Spleen (tissue), 11 donors: ENCODE results near the gene HLA-C. TPM values are rescaled to one million over a fixed set of nuclear protein-coding genes. Genes with fewer than 3 reads are reported as not detected.

ENCODE experiments used
- DNase-seq: peaks from one replicate; pipeline ENCODE4 v3.0.0-alpha.2; 2020
- H3K27ac ChIP-seq, 8 donors: fragments of 200-600 bp; sonication (generic) in 7 of 8; 1 replicate in 4 of 8; 2 replicates in 4 of 8; pipeline versions ENCODE4 v1.5.0 to v1.8.0; 2016 to 2021; ENCODE audit warnings: inconsistent platforms in 4 of 8, mild to moderate bottlenecking in 4 of 8, moderate library complexity in 1 of 8
- H3K27me3 ChIP-seq, 7 donors: fragments of 200-600 bp; sonication (generic) in 6 of 7; replicated peaks in 1 of 7; 1 replicate in 4 of 7; 2 replicates in 3 of 7; pipeline versions ENCODE4 v1.5.0 to v1.8.0; 2016 to 2021; ENCODE audit warnings: inconsistent platforms in 3 of 7, mild to moderate bottlenecking in 1 of 7
- H3K36me3 ChIP-seq, 6 donors: fragments of 200-600 bp; sonication (generic) in 5 of 6; 1 replicate in 4 of 6; 2 replicates in 2 of 6; pipeline versions ENCODE4 v1.5.0 to v1.8.0; 2016 to 2021; ENCODE audit warnings: inconsistent platforms in 2 of 6
- H3K4me1 ChIP-seq, 6 donors: fragments of 200-600 bp; sonication (generic) in 5 of 6; 1 replicate in 3 of 6; 2 replicates in 3 of 6; pipeline versions ENCODE4 v1.5.0 to v1.8.0; 2016 to 2021; ENCODE audit warnings: inconsistent platforms in 3 of 6
- H3K4me3 ChIP-seq, 8 donors: fragments of 200-600 bp; sonication (generic) in 7 of 8; 1 replicate in 4 of 8; 2 replicates in 4 of 8; pipeline versions ENCODE4 v1.5.0 to v1.8.0; 2016 to 2021; ENCODE audit warnings: inconsistent platforms in 4 of 8, mild to moderate bottlenecking in 4 of 8, moderate library complexity in 2 of 8
- H3K9me3 ChIP-seq, 8 donors: fragments of 200-600 bp; sonication (generic) in 7 of 8; 1 replicate in 4 of 8; 2 replicates in 4 of 8; pipeline versions ENCODE4 v1.5.0 to v1.8.0; 2016 to 2021; ENCODE audit warnings: inconsistent platforms in 4 of 8
- POLR2A ChIP-seq, 3 donors: fragments of 450-650 bp; IDR thresholded peaks; one replicate each; pipeline ENCODE4 v1.5.1; 2017; ENCODE audit warnings: antibody characterized with exemption in 3 of 3, mild to moderate bottlenecking in 1 of 3
- POLR2AphosphoS5 ChIP-seq, 3 donors: sonication (generic); formaldehyde crosslinking; IDR thresholded peaks; one replicate each; pipeline ENCODE4 v1.5.1; 2017; ENCODE audit warnings: antibody characterized with exemption in 3 of 3
- WGBS, 5 donors: extraction: QIAGEN DNeasy Blood & Tissue Kit in 3 of 5; methylation state at CpG; one replicate each; pipeline versions ENCODE4 v1.1.5 to v1.1.7; 2013 to 2018; 5-methylcytosine and 5-hydroxymethylcytosine counted together
- intact Hi-C: fragments of 100-400 bp; cut with DNase I; formaldehyde crosslinking; loops from one replicate; pipeline ENCODE4 v1.15.0; 2023; ENCODE audit warnings: low total_unique reads
- polyA plus RNA-seq, 3 donors: library from polyadenylated mRNA; stranded (reverse); fragments of 200-250 nt; gene quantifications; one replicate each; pipeline ENCODE4 v1.2.1, GENCODE V29; 2013
- small RNA-seq, 4 donors: library from RNA; depleted of rRNA; stranded (forward); fragments of <200 nt; gene quantifications; one replicate each; pipeline ENCODE3, GENCODE V24; 2016
- total RNA-seq, 7 donors: library from RNA; depleted of rRNA in 3 of 7; stranded (reverse); fragments of >200 nt in 3 of 7; fragmentation: NEBNext Ultra II Directional in 4 of 7; extraction: Animal tissue kit (Norgen Biotek cat#: 25700) in 4 of 7; gene quantifications; one replicate each; pipeline versions ENCODE4 v1.1.0 to v1.2.1, GENCODE V29; 2016 to 2021
- TF ChIP-seq, protein P1 (sequence below), 11 experiments: fragments of 200-600 bp in 7 of 11; fragments of 450-650 bp in 4 of 11; sonication (generic) in 4 of 11; IDR thresholded peaks in 8 of 11; conservative IDR thresholded peaks in 3 of 11; 1 replicate in 7 of 11; 2 replicates in 4 of 11; pipeline versions ENCODE4 v1.4.0 to v1.8.0; 2016 to 2021; ENCODE audit warnings: antibody characterized with exemption in 11 of 11, inconsistent platforms in 4 of 11, mild to moderate bottlenecking in 1 of 11
- donor health status: healthy with polysubstance abuse.
- donor health status: DM: no; HTN: no; CAD: no; lungs with moderate emphysema.
- donor health status: DM: no; HTN: no; CAD: no.
- donor health status: Bipolar disorder and iron deficiency.
- donor health status: healthy.
- donor health status: DM: no; HTN: no; CAD: no.
- donor health status: DM: yes; HTN: yes; CAD: no.

Gene HLA-C
- total and polyA plus RNA-seq, 10 donors: 368 to 2,036 (median 1,278) TPM

DNA sequence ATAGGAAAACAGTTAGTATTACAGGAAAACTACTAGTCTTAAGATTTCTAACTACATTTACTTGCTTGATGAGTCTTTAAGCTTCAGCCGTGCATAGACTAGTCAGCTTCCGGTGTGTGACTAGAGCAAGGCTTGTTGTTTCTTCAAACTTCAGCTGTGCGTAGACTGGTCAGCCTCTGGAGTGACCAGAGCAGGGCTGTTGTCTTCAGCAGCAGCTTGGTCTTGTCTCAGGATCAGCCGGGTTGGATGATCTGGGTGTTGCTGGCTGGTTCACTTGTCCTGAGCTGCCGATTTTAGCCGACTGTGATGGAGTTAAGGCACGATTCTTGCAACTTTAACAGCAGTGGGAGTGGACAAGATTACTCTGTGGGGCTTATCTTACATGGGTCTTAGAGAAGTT is 44.7 kb downstream of the HLA-C start:
- Histone ChIP-seq H3K36me3 (no peaks in the 10 kb centered on the region), H3K4me3 (no peak overlapping the region), H3K27me3 (peaks cover 0 to 5% (median 0%) of the 10 kb centered on the region in 7 donors), H3K27ac (no peak overlapping the region), H3K4me1 (peaks cover 0 to 4% (median 0%) of the 10 kb centered on the region in 6 donors), H3K9me3 (no peaks in the 10 kb centered on the region)
- WGBS, 5 donors: 77 to 91% (median 84%) methylated on average over 7 of the region's 7 CpGs
- no peak for TF ChIP-seq POLR2AphosphoS5 (IDR thresholded peaks at IDR 0.05)
- no peak for TF ChIP-seq POLR2A (IDR thresholded peaks at IDR 0.05)
- TF ChIP-seq, protein P1, sequence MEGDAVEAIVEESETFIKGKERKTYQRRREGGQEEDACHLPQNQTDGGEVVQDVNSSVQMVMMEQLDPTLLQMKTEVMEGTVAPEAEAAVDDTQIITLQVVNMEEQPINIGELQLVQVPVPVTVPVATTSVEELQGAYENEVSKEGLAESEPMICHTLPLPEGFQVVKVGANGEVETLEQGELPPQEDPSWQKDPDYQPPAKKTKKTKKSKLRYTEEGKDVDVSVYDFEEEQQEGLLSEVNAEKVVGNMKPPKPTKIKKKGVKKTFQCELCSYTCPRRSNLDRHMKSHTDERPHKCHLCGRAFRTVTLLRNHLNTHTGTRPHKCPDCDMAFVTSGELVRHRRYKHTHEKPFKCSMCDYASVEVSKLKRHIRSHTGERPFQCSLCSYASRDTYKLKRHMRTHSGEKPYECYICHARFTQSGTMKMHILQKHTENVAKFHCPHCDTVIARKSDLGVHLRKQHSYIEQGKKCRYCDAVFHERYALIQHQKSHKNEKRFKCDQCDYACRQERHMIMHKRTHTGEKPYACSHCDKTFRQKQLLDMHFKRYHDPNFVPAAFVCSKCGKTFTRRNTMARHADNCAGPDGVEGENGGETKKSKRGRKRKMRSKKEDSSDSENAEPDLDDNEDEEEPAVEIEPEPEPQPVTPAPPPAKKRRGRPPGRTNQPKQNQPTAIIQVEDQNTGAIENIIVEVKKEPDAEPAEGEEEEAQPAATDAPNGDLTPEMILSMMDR (IDR thresholded peaks at IDR 0.05 in 8 of 11, conservative IDR thresholded peaks at IDR 0.05 in 3 of 11): no peak
- DNase-seq: no peak
- intact Hi-C loops: no loop called here

DNA sequence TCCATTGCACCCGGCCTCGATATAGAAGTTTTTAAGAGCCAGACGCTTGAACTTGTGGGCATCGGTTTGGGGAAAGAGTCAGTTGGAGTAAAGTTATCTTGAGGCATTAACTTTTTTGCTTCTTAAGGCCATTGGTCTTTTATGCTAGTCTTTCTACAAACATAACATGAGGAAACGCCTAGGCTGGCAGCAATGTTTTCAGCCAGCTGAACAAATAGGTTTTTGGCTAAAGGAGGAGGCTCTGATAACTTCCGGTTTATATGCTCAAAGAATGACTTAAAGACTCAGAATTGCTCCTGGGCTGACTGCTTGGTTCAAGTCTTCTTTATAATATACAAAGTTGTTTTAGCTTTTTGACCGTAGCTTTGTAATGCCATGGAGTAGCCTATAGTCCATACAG is 46.2 kb downstream of the HLA-C start:
- intact Hi-C loops: no loop called here
- H3K27ac ChIP-seq: no peak overlapping the region
- no peaks in the 10 kb centered on the region for H3K27me3 ChIP-seq
- no peak overlapping the region for H3K4me3 ChIP-seq
- DNase-seq: no peak
- H3K36me3 ChIP-seq: no peaks in the 10 kb centered on the region
- no peaks in the 10 kb centered on the region for H3K9me3 ChIP-seq
- 79 to 89% (median 83%) methylated on average over 7 of the region's 7 CpGs for WGBS, 5 donors
- TF ChIP-seq, protein P1 (IDR thresholded peaks at IDR 0.05 in 8 of 11, conservative IDR thresholded peaks at IDR 0.05 in 3 of 11): no peak
- peaks cover 0 to 5% (median 0%) of the 10 kb centered on the region in 6 donors for H3K4me1 ChIP-seq

GRCh38 chr6:31222496-31222895 is 49.4 kb downstream of the HLA-C start:
- H3K27ac ChIP-seq: peak overlapping the region in 2 of 8 donors; percentile 28 to 48
- TF ChIP-seq, protein P1 (IDR thresholded peaks at IDR 0.05 in 8 of 11, conservative IDR thresholded peaks at IDR 0.05 in 3 of 11): no peak
- TF ChIP-seq POLR2AphosphoS5 (IDR thresholded peaks at IDR 0.05): no peak
- no peak for TF ChIP-seq POLR2A (IDR thresholded peaks at IDR 0.05)
- intact Hi-C loops: no loop called here
- no peaks in the 10 kb centered on the region for H3K27me3 ChIP-seq
- H3K36me3 ChIP-seq: no peaks in the 10 kb centered on the region
- H3K9me3 ChIP-seq: peaks cover 0 to 15% (median 4%) of the 10 kb centered on the region in 8 donors
- no peak overlapping the region for H3K4me3 ChIP-seq
- DNase-seq: no peak
- peaks cover 0 to 5% (median 0%) of the 10 kb centered on the region in 6 donors for H3K4me1 ChIP-seq

Small RNAs within 50 kb of the gene (small RNA-seq; reads per million reads assigned to genes)
- 0 reads per million in 4 donors for gene AL662844.1

Other genes with a start within 250 kb of the HLA-C start
- not detected for gene C6orf15, start 159.5 kb downstream of the HLA-C start, total RNA-seq
- gene C6orf15, start 159.5 kb downstream of the HLA-C start, polyA plus RNA-seq: not detected
- gene PSORS1C1, start 157.3 kb downstream of the HLA-C start, total RNA-seq: 1 to 10 TPM in 2 of 7 donors, under 1 TPM in 2, not detected in 3; 0.76 to 3.4 (median 1.1) TPM
- under 1 TPM; 0.11 to 0.70 (median 0.21) TPM for gene PSORS1C1, start 157.3 kb downstream of the HLA-C start, polyA plus RNA-seq
- gene CDSN, start 151.6 kb downstream of the HLA-C start, total RNA-seq: not detected
- not detected for gene CDSN, start 151.6 kb downstream of the HLA-C start, polyA plus RNA-seq
- gene PSORS1C2, start 133.0 kb downstream of the HLA-C start, total RNA-seq: not detected
- not detected for gene PSORS1C2, start 133.0 kb downstream of the HLA-C start, polyA plus RNA-seq
- gene CCHCR1, start 114.3 kb downstream of the HLA-C start, total RNA-seq: 10 to 100 TPM in 6 of 7 donors, 1 to 10 TPM in 1; 7.7 to 22.5 (median 17.8) TPM
- gene CCHCR1, start 114.3 kb downstream of the HLA-C start, polyA plus RNA-seq: 10 to 100 TPM; 11.1 to 15.2 (median 11.7) TPM
- 10 to 100 TPM in 4 of 7 donors, 1 to 10 TPM in 3; 6.6 to 12.6 (median 10.2) TPM for gene TCF19, start 113.5 kb downstream of the HLA-C start, total RNA-seq
- 1 to 10 TPM; 6.2 to 9.8 (median 7.1) TPM for gene TCF19, start 113.5 kb downstream of the HLA-C start, polyA plus RNA-seq
- gene POU5F1, start 101.4 kb downstream of the HLA-C start, total RNA-seq: 1 to 10 TPM in 5 of 7 donors, under 1 TPM in 2; 0.57 to 3.7 (median 1.3) TPM
- 1 to 10 TPM; 1.2 to 3.2 (median 2.7) TPM for gene POU5F1, start 101.4 kb downstream of the HLA-C start, polyA plus RNA-seq
- 1,000 to 10,000 TPM; 3,415 to 5,675 (median 4,969) TPM for gene HLA-B, start 85.1 kb upstream of the HLA-C start, total RNA-seq
- 1,000 to 10,000 TPM; 2,503 to 3,140 (median 2,736) TPM for gene HLA-B, start 85.1 kb upstream of the HLA-C start, polyA plus RNA-seq
- 10 to 100 TPM; 14.6 to 19.7 (median 15.2) TPM for gene MICA, start 131.5 kb upstream of the HLA-C start, total RNA-seq
- gene MICA, start 131.5 kb upstream of the HLA-C start, polyA plus RNA-seq: 10 to 100 TPM in 2 of 3 donors, 1 to 10 TPM in 1; 7.8 to 27.4 (median 17.0) TPM
- gene MICB, start 226.1 kb upstream of the HLA-C start, total RNA-seq: 10 to 100 TPM; 13.8 to 21.4 (median 15.0) TPM
- 1 to 10 TPM; 6.9 to 8.3 (median 6.9) TPM for gene MICB, start 226.1 kb upstream of the HLA-C start, polyA plus RNA-seq